IMR-90 (cell line): Measurements from ENCODE around the gene PLAAT3. TPM values are rescaled to one million over a fixed set of nuclear protein-coding genes. Genes with fewer than 3 reads are reported as not detected.

Source experiments
- ATAC-seq: fragments of 200-7000 bp; cut with Tn5 transposase; 2 replicates; pipeline ENCODE4 v1.9.1; 2020; ENCODE audit warnings: low read depth, mild to moderate bottlenecking, moderate library complexity
- Bru-seq: library from RNA; stranded (reverse); fragments of 400-500 nt; gene quantifications from one replicate; lab custom pipeline; 2021; lab: Mats Ljungman, UMichigan
- BruChase-seq, 2 experiments: library from RNA; stranded (reverse); fragments of 400-500 nt; gene quantifications; one replicate each; lab custom pipeline; 2021; lab: Mats Ljungman, UMichigan
- BruUV-seq: library from RNA; stranded (reverse); fragments of 400-500 nt; replicated peaks from 2 replicates; lab custom pipeline; 2021; lab: Mats Ljungman, UMichigan
- CTCF ChIA-PET: fragments of 300-600 bp; formaldehyde crosslinking; extraction: SDS; loops from one replicate; lab custom pipeline; 2021; ENCODE audit warnings: antibody characterized with exemption; lab: Yijun Ruan, JAX
- POLR2A ChIA-PET: fragments of 300-600 bp; sonication (Branson Sonifier 250); formaldehyde crosslinking; loops from one replicate; lab custom pipeline; 2022; ENCODE audit warnings: antibody characterized with exemption; ENCODE audit not compliant: unreplicated experiment; lab: Charles Lee
- DNase-seq: peaks from one replicate; pipeline ENCODE4 v3.0.0; 2013
- H2AFZ ChIP-seq: replicated peaks from 2 replicates; pipeline ENCODE3; 2013; ENCODE audit warnings: low read length, mild to moderate bottlenecking; ENCODE audit not compliant: poor library complexity
- H2AK5ac ChIP-seq: 2 replicates; pipeline ENCODE4 v1.6.1; 2013; ENCODE audit warnings: low read depth, low read length, inconsistent platforms
- H2AK9ac ChIP-seq: replicated peaks from 2 replicates; pipeline ENCODE3; 2013; ENCODE audit warnings: mild to moderate bottlenecking, low read depth, low read length, moderate library complexity; ENCODE audit not compliant: poor library complexity
- H2BK120ac ChIP-seq: 2 replicates; pipeline ENCODE4 v1.6.1; 2013; ENCODE audit warnings: low read depth, low read length, inconsistent platforms
- H2BK15ac ChIP-seq: 3 replicates; pipeline ENCODE4 v1.6.1; 2013; ENCODE audit warnings: low read depth, low read length, inconsistent platforms
- H2BK20ac ChIP-seq: 2 replicates; pipeline ENCODE4 v1.6.1; 2013; ENCODE audit warnings: low read depth, mild to moderate bottlenecking, inconsistent platforms, low read length, moderate library complexity
- H2BK5ac ChIP-seq: 2 replicates; pipeline ENCODE4 v1.6.1; 2013; ENCODE audit warnings: mild to moderate bottlenecking, low read depth, low read length, inconsistent platforms; ENCODE audit not compliant: poor library complexity, severe bottlenecking
- H3K14ac ChIP-seq: replicated peaks from 2 replicates; pipeline ENCODE4 v1.6.1; 2013; ENCODE audit warnings: low read depth, low read length, inconsistent platforms
- H3K18ac ChIP-seq: 2 replicates; pipeline ENCODE4 v1.6.1; 2013; ENCODE audit warnings: low read depth, low read length, control low read depth
- H3K23ac ChIP-seq: 2 replicates; pipeline ENCODE4 v1.6.1; 2013; ENCODE audit warnings: low read depth, low read length, inconsistent platforms
- H3K27ac ChIP-seq: 2 replicates; pipeline ENCODE4 v1.5.1; 2013; ENCODE audit warnings: mild to moderate bottlenecking, control low read depth, low read length; ENCODE audit not compliant: insufficient read depth
- H3K27me3 ChIP-seq: 2 replicates; pipeline ENCODE4 v1.6.1; 2013; ENCODE audit warnings: low read length; ENCODE audit not compliant: control insufficient read depth, insufficient read depth
- H3K36me3 ChIP-seq: 2 replicates; pipeline ENCODE4 v1.6.1; 2013; ENCODE audit warnings: low read length, mixed read lengths; ENCODE audit not compliant: control insufficient read depth, insufficient read depth
- H3K4ac ChIP-seq: 2 replicates; pipeline ENCODE4 v1.6.1; 2013; ENCODE audit warnings: low read depth, low read length, inconsistent platforms
- H3K4me1 ChIP-seq: 2 replicates; pipeline ENCODE4 v1.6.1; 2013; ENCODE audit warnings: low read length, mixed read lengths; ENCODE audit not compliant: control insufficient read depth, insufficient read depth
- H3K4me2 ChIP-seq: 2 replicates; pipeline ENCODE4 v1.6.1; 2013; ENCODE audit warnings: low read depth, mild to moderate bottlenecking, control low read depth, low read length, moderate library complexity
- H3K4me3 ChIP-seq: 2 replicates; pipeline ENCODE4 v1.5.1; 2013; ENCODE audit warnings: low read depth, mild to moderate bottlenecking, control low read depth, low read length, moderate library complexity; ENCODE audit not compliant: insufficient read depth
- H3K56ac ChIP-seq: 2 replicates; pipeline ENCODE4 v1.6.1; 2013; ENCODE audit warnings: low read length, inconsistent platforms; ENCODE audit not compliant: insufficient read depth; ENCODE audit errors: extremely low read depth
- H3K79me1 ChIP-seq, 2 experiments: 2 replicates each; pipeline ENCODE4 v1.6.1; 2013; ENCODE audit warnings: low read length in 2 of 2, inconsistent platforms in 1 of 2, low read depth in 1 of 2
- H3K9ac ChIP-seq: 2 replicates; pipeline ENCODE4 v1.6.1; 2013; ENCODE audit warnings: low read depth, low read length, control low read depth
- H3K9me1 ChIP-seq: 2 replicates; pipeline ENCODE4 v1.6.1; 2013; ENCODE audit warnings: low read length, inconsistent platforms; ENCODE audit not compliant: insufficient read depth
- H3K9me3 ChIP-seq: 2 replicates; pipeline ENCODE4 v1.6.1; 2013; ENCODE audit warnings: low read length; ENCODE audit not compliant: control insufficient read depth, insufficient read depth
- H4K20me1 ChIP-seq: 2 replicates; pipeline ENCODE4 v1.6.1; 2013; ENCODE audit warnings: low read length, inconsistent platforms; ENCODE audit not compliant: insufficient read depth
- H4K5ac ChIP-seq: 2 replicates; pipeline ENCODE4 v1.6.1; 2013; ENCODE audit warnings: mild to moderate bottlenecking, low read depth, low read length, control low read depth
- H4K8ac ChIP-seq, 2 experiments: 2 replicates each; pipeline ENCODE4 v1.6.1; 2013; ENCODE audit warnings: low read depth in 2 of 2, low read length in 2 of 2, control low read depth in 1 of 2, inconsistent platforms in 1 of 2
- H4K91ac ChIP-seq: 2 replicates; pipeline ENCODE4 v1.6.1; 2013; ENCODE audit warnings: low read depth, low read length, inconsistent platforms; ENCODE audit not compliant: insufficient read depth
- BHLHE40 ChIP-seq: fragments of 150-350 bp; IDR thresholded peaks from 2 replicates; pipeline ENCODE4 v1.6.1; 2016; ENCODE audit warnings: mild to moderate bottlenecking, low read depth, low read length
- CHD1 ChIP-seq: IDR thresholded peaks from 2 replicates; pipeline ENCODE4 v1.6.1; 2012; ENCODE audit warnings: low read depth, low read length, improper control_type of control experiment
- FOS ChIP-seq: fragments of 150-350 bp; IDR thresholded peaks from 2 replicates; pipeline ENCODE4 v1.6.1; 2016; ENCODE audit warnings: low read depth, low read length
- MAFK ChIP-seq: IDR thresholded peaks from 2 replicates; pipeline ENCODE4 v1.6.1; 2012; ENCODE audit warnings: low read depth, low read length, improper control_type of control experiment
- MXI1 ChIP-seq: IDR thresholded peaks from 2 replicates; pipeline ENCODE4 v1.6.1; 2012; ENCODE audit warnings: low read depth, mild to moderate bottlenecking, low read length, moderate library complexity, borderline replicate concordance
- NFE2L2 ChIP-seq: fragments of 150-350 bp; IDR thresholded peaks from 2 replicates; pipeline ENCODE4 v1.6.1; 2016; ENCODE audit warnings: low read depth, mild to moderate bottlenecking, low read length
- WGBS, 2 experiments: methylation state at CpG; one replicate each; pipeline versions ENCODE4 v1.1.5 to v1.1.7; 2013; ENCODE audit warnings: missing lambda C conversion rate in 2 of 2; ENCODE audit not compliant: insufficient read length in 1 of 2; ENCODE audit errors: extremely low coverage in 2 of 2; 5-methylcytosine and 5-hydroxymethylcytosine counted together
- dilution Hi-C: fragments of 300-500 bp; cut with HindIII; formaldehyde crosslinking; loops from one replicate; pipeline ENCODE4 v1.14.3; 2018; ENCODE audit warnings: low sequenced_read_pairs; ENCODE audit not compliant: unreplicated experiment
- in situ Hi-C: fragments of 300-500 bp; cut with MboI; formaldehyde crosslinking; loops from 3 replicates; pipeline ENCODE4 v1.14.3; 2019; ENCODE audit warnings: low sequenced_read_pairs, inconsistent platforms, mixed read lengths
- intact Hi-C: fragments of 100-400 bp; cut with micrococcal nuclease; formaldehyde crosslinking; loops from 2 replicates; pipeline ENCODE4 v1.10.0; 2022
- long read RNA-seq: library from polyadenylated mRNA; unstranded; transcript quantifications from one replicate; pipeline ENCODE4 v2.0.0, GENCODE V29; 2021; ENCODE audit not compliant: unreplicated experiment
- polyA plus RNA-seq, 3 experiments: library from polyadenylated mRNA; depleted of rRNA; stranded (reverse); fragments of >200 nt; gene quantifications; 2 replicates each; pipeline ENCODE4 v1.2.3, GENCODE V29; 2012; ENCODE audit warnings: low replicate concordance in 1 of 3
- total RNA-seq: library from RNA; depleted of rRNA; stranded (reverse); fragments of >200 nt; gene quantifications from 2 replicates; pipeline ENCODE4 v1.2.3, GENCODE V29; 2012; rRNA removed
- TF ChIP-seq, protein P1 (sequence below): conservative IDR thresholded peaks from 2 replicates; pipeline ENCODE4 v1.5.1; 2012; ENCODE audit warnings: mild to moderate bottlenecking, low read depth, low read length, improper control_type of control experiment

Gene PLAAT3
- total RNA-seq (3.2 and 3.3 TPM in 2 replicates), polyA plus RNA-seq (2012; rRNA removed) (3.9 and 4.5 TPM in 2 replicates), Bru-seq, nascent RNA (percentile 39 among the genes with signal in this experiment), BruChase-seq, experiment 1, labeled RNA remaining after a 6-hour chase (percentile 39 among the genes with signal in this experiment), BruChase-seq, experiment 2, labeled RNA remaining after a 2-hour chase (percentile 32 among the genes with signal in this experiment)
- polyA plus RNA-seq (2012; cell fraction: cytosol; rRNA removed), result 7.4 and 9.5 TPM in 2 replicates
- 2.0 and 3.0 TPM in 2 replicates for polyA plus RNA-seq (2012; cell fraction: nucleus; rRNA removed; ENCODE audit: low replicate concordance)
- long read RNA-seq, partial matches to known transcripts, result 0 of 13 reads
- long read RNA-seq, other reads (novel, unspliced or antisense), result 5 of 13 reads

DNA sequence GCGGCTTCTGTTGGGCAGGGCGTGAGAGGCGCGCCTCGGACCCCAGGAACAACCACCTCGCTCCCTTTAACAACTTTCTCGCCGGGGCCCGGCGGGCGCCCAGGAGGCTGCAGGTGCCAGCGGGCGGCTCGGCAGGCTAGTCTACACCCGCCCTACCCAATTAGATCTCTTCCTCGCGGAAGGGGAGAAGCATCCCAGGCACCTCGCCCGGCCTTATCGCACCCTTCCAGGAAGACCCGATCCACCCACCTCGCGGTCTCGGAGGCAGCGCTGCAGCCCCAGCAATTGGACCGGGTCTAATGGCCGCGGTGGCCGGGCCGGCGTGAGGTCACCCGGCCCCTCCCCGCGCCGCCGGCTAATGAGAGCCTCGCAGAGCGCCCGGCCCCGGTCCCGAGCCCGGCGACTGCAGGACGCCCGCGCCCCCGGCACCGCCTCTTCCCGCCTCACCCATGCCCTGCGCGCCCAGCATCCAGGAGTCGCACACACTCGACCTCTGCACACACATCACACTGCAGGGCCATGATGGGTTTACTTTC is at the start of gene PLAAT3:
Gene PLAAT3 (minus strand): TSS at position 298 of the 536 bp plus-strand sequence. CDS start 419 bp downstream, outside the sequence.
- ATAC-seq (peak; percentile 90), DNase-seq (no peak)
- peak within 1 kb of the TSS; percentile 61 for H3K4me3 ChIP-seq
- H3K4ac ChIP-seq, result peak within 1 kb of the TSS; percentile 31; the same call in 1 of the 2 replicates
- no peak within 1 kb of the TSS for H4K91ac ChIP-seq
- no TSS peak for BruUV-seq
- H3K9me3 ChIP-seq, result no peaks in the 10 kb centered on the region
- TF ChIP-seq FOS (no peak), MXI1 (no peak), NFE2L2 (no peak), CHD1 (no peak), BHLHE40 (no peak), MAFK (no peak)
- TF ChIP-seq, protein P1, sequence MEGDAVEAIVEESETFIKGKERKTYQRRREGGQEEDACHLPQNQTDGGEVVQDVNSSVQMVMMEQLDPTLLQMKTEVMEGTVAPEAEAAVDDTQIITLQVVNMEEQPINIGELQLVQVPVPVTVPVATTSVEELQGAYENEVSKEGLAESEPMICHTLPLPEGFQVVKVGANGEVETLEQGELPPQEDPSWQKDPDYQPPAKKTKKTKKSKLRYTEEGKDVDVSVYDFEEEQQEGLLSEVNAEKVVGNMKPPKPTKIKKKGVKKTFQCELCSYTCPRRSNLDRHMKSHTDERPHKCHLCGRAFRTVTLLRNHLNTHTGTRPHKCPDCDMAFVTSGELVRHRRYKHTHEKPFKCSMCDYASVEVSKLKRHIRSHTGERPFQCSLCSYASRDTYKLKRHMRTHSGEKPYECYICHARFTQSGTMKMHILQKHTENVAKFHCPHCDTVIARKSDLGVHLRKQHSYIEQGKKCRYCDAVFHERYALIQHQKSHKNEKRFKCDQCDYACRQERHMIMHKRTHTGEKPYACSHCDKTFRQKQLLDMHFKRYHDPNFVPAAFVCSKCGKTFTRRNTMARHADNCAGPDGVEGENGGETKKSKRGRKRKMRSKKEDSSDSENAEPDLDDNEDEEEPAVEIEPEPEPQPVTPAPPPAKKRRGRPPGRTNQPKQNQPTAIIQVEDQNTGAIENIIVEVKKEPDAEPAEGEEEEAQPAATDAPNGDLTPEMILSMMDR, result no peak
- H4K5ac ChIP-seq, result no peak within 1 kb of the TSS
- H4K20me1 ChIP-seq, result no peaks in the 10 kb centered on the region
- H4K8ac ChIP-seq, result peak within 1 kb of the TSS in 1 of 2 experiments; percentile 56; a peak in 1 of 4 replicates
- no peak within 1 kb of the TSS; the same call in 1 of the 2 replicates for H3K27ac ChIP-seq
- H2BK5ac ChIP-seq, result no peak within 1 kb of the TSS
- in situ Hi-C loops (no loop called here), intact Hi-C loops (no loop called here), dilution Hi-C loops (no loop called here)
- H3K9ac ChIP-seq, result peak within 1 kb of the TSS; percentile 55; the same call in 1 of the 2 replicates
- no peak within 1 kb of the TSS for H3K23ac ChIP-seq
- H2BK20ac ChIP-seq, result no peak within 1 kb of the TSS
- no peak within 1 kb of the TSS for H2BK120ac ChIP-seq
- POLR2A ChIA-PET, result no interaction called here
- 3% methylated on average over 8 of the region's 53 CpGs; no CpG with 5 or more reads in 1 of the 2 experiments for WGBS, 2 experiments
- H3K36me3 ChIP-seq, result no peaks in the 10 kb centered on the region
- 0 out of 2 replicates have a peak, but pooled peaks cover 2% of the 10 kb centered on the region for H3K27me3 ChIP-seq
- H3K4me1 ChIP-seq, result peaks cover 4% of the 10 kb centered on the region; the same call in 1 of the 2 replicates
- CTCF ChIA-PET, result interaction anchor here (0.6 kb wide), 1 partner anchor 15 kb away, joined by 3 read pairs; no protein-coding TSS in a partner anchor
- H2AK5ac ChIP-seq, result no peak within 1 kb of the TSS
- no peak within 1 kb of the TSS for H2BK15ac ChIP-seq
- H3K79me1 ChIP-seq, result no peaks in the 10 kb centered on the region
- no peak within 1 kb of the TSS for H3K56ac ChIP-seq
- H3K9me1 ChIP-seq, result no peaks in the 10 kb centered on the region
- H3K14ac ChIP-seq, result no peak within 1 kb of the TSS; the same call in 1 of the 2 replicates
- peak within 1 kb of the TSS; percentile 71 for H2AK9ac ChIP-seq
- H3K18ac ChIP-seq, result no peak within 1 kb of the TSS
- H3K4me2 ChIP-seq, result peak within 1 kb of the TSS; percentile 94
- peak within 1 kb of the TSS; percentile 91 for H2AFZ ChIP-seq
